GM18858 (cell line): ENCODE measurements around the gene NTN1.
"Not testable (repeated sequence)": the region's sequence is repeated elsewhere in the genome, so short reads cannot be mapped to it uniquely, and the experiment has no call there.

Experiments
- ATAC-seq: cut with Tn5 transposase; IDR thresholded peaks from one replicate; pipeline ENCODE4 v1.9.1; 2021; ENCODE audit not compliant: unreplicated experiment

The NTN1 gene

GRCh38 chr17:9151091-9151490 lies 129.8 kb downstream of the NTN1 start:
- ATAC-seq: no peak

- not testable (repeated sequence) for ATAC-seq
These were observed 130.4 kb downstream of the NTN1 start for GRCh38 chr17:9151740-9152139.

- ATAC-seq: no peak
These were observed 137.5 kb downstream of the NTN1 start for GRCh38 chr17:9158544-9159452.

GRCh38 chr17:9162275-9162985 lies 141.1 kb downstream of the NTN1 start:
- no peak for ATAC-seq

GRCh38 chr17:9166788-9167187 lies 145.5 kb downstream of the NTN1 start:
- no peak for ATAC-seq

- ATAC-seq: no peak
These were observed 146.1 kb downstream of the NTN1 start for GRCh38 chr17:9167379-9167778.

- no peak for ATAC-seq
These were observed 147.8 kb downstream of the NTN1 start for GRCh38 chr17:9169116-9169515.

- ATAC-seq: no peak
These were observed 149.0 kb downstream of the NTN1 start for GRCh38 chr17:9170336-9170735.

GRCh38 chr17:9170853-9171252 lies 149.5 kb downstream of the NTN1 start:
- ATAC-seq: no peak

GRCh38 chr17:9173386-9173983 lies 152.2 kb downstream of the NTN1 start:
- ATAC-seq: no peak

- no peak for ATAC-seq
These were observed 153.0 kb downstream of the NTN1 start for GRCh38 chr17:9174312-9174711.

- ATAC-seq: no peak
These were observed 153.7 kb downstream of the NTN1 start for GRCh38 chr17:9174779-9175574.

GRCh38 chr17:9175700-9176467 lies 154.6 kb downstream of the NTN1 start:
- no peak for ATAC-seq

- ATAC-seq: no peak
These were observed 155.9 kb downstream of the NTN1 start for GRCh38 chr17:9177212-9177611.

GRCh38 chr17:9178319-9178718 lies 157.0 kb downstream of the NTN1 start:
- ATAC-seq: no peak

GRCh38 chr17:9179602-9180001 lies 158.3 kb downstream of the NTN1 start:
- ATAC-seq: no peak

- no peak for ATAC-seq
These were observed 160.3 kb downstream of the NTN1 start for GRCh38 chr17:9181640-9182039.

GRCh38 chr17:9183306-9183705 lies 162.0 kb downstream of the NTN1 start:
- no peak for ATAC-seq

- no peak for ATAC-seq
These were observed 163.8 kb downstream of the NTN1 start for GRCh38 chr17:9185142-9185541.

GRCh38 chr17:9185688-9186284 lies 164.5 kb downstream of the NTN1 start:
- ATAC-seq: no peak
